HepG2 (cell line): ENCODE measurements around the gene RBM47. TPM values are rescaled to one million over a fixed set of nuclear protein-coding genes. Genes with fewer than 3 reads are reported as not detected.

Experiments
- ATAC-seq: fragments of 200-7000 bp; cut with Tn5 transposase; 3 replicates; pipeline ENCODE4 v1.9.1; 2020; ENCODE audit warnings: mild to moderate bottlenecking, moderate library complexity
- BruUV-seq: library from RNA; stranded (reverse); fragments of 400-500 nt; replicated peaks from 2 replicates; lab custom pipeline; 2021; lab: Mats Ljungman, UMichigan
- CTCF ChIA-PET: fragments of 300-600 bp; formaldehyde crosslinking; extraction: SDS; loops from one replicate; lab custom pipeline; 2021; ENCODE audit warnings: low total read pairs, inconsistent platforms, low intra/inter-chr PET ratio; lab: Yijun Ruan, JAX
- POLR2A ChIA-PET: fragments of 350-600 bp; sonication (Branson Sonifier 250); formaldehyde crosslinking; loops from one replicate; lab custom pipeline; 2020; ENCODE audit warnings: antibody characterized with exemption, inconsistent platforms; lab: Yijun Ruan, JAX
- DNase-seq: peaks from one replicate; pipeline ENCODE4 v3.0.0-alpha.2; 2015; ENCODE audit warnings: low spot score
- FAIRE-seq: peaks from 3 replicates; lab custom pipeline; 2011; peaks lifted over from hg19 to GRCh38; lab: Jason Lieb, UNC
- H2AFZ ChIP-seq: one replicate; pipeline ENCODE4 v1.6.1; 2011; ENCODE audit warnings: low read length, inconsistent platforms
- H3K27ac ChIP-seq: fragments of 300-600 bp; 3 replicates; pipeline ENCODE4 v1.8.0; 2011; ENCODE audit warnings: mixed run types, mild to moderate bottlenecking, mixed read lengths, low read length, inconsistent platforms; ENCODE audit not compliant: insufficient read depth; ENCODE audit errors: extremely low read length
- H3K27me3 ChIP-seq, 2 experiments: fragments of 200-600 bp in 1 of 2; 2 replicates in 1 of 2; 3 replicates in 1 of 2; pipeline versions ENCODE4 v1.6.0 to v1.8.0; 2011; ENCODE audit warnings: low read length in 2 of 2, mild to moderate bottlenecking in 2 of 2, moderate library complexity in 2 of 2, inconsistent platforms in 1 of 2; ENCODE audit not compliant: insufficient read depth in 2 of 2, control insufficient read depth in 1 of 2
- H3K36me3 ChIP-seq, 2 experiments: fragments of 200-600 bp in 1 of 2; replicated peaks in 1 of 2; 2 replicates in 1 of 2; 3 replicates in 1 of 2; pipeline versions ENCODE4 v1.5.1 to v1.8.0; 2011; ENCODE audit warnings: low read length in 2 of 2, inconsistent platforms in 1 of 2; ENCODE audit not compliant: insufficient read depth in 2 of 2, control insufficient read depth in 1 of 2
- H3K4me1 ChIP-seq: 2 replicates; pipeline ENCODE4 v1.5.1; 2012; ENCODE audit warnings: low read length, inconsistent platforms; ENCODE audit not compliant: insufficient read depth
- H3K4me2 ChIP-seq: 2 replicates; pipeline ENCODE4 v1.6.0; 2011; ENCODE audit warnings: low read depth, low read length, inconsistent platforms
- H3K4me3 ChIP-seq, 3 experiments: fragments of 200-600 bp in 1 of 3; sonication (generic), shearing (Covaris generic) in 1 of 3; replicated peaks in 1 of 3; 2 replicates each; pipeline ENCODE4 v1.5.1; 2011 to 2016; ENCODE audit warnings: low read length in 3 of 3, inconsistent platforms in 2 of 3, low read depth in 2 of 3, mild to moderate bottlenecking in 2 of 3, control low read depth in 1 of 3, mixed read lengths in 1 of 3; ENCODE audit not compliant: insufficient read depth in 1 of 3
- H3K79me2 ChIP-seq: one replicate; pipeline ENCODE4 v1.6.1; 2011; ENCODE audit warnings: low read length, inconsistent platforms; ENCODE audit not compliant: insufficient read depth
- H3K9ac ChIP-seq: 2 replicates; pipeline ENCODE4 v1.6.0; 2011; ENCODE audit warnings: mild to moderate bottlenecking, low read depth, low read length, inconsistent platforms; ENCODE audit not compliant: insufficient read depth
- H3K9me3 ChIP-seq: 2 replicates; pipeline ENCODE4 v1.5.1; 2012; ENCODE audit warnings: mild to moderate bottlenecking, low read length
- H4K20me1 ChIP-seq: 2 replicates; pipeline ENCODE4 v1.6.0; 2011; ENCODE audit warnings: inconsistent platforms, mild to moderate bottlenecking, low read length, moderate library complexity; ENCODE audit not compliant: insufficient read depth
- CREB1 ChIP-seq, 2 experiments: fragments of 450-650 bp in 1 of 2; IDR thresholded peaks; 2 replicates each; pipeline ENCODE4 v1.6.1; 2016 to 2017; ENCODE audit warnings: control low read depth in 1 of 2, mild to moderate bottlenecking in 1 of 2, missing compliant biosample characterization in 1 of 2, missing genetic modification characterization in 1 of 2
- SSRP1 ChIP-seq: IDR thresholded peaks from 2 replicates; pipeline ENCODE4 v1.6.1; 2016; ENCODE audit warnings: control low read depth
- ZFP82 ChIP-seq: sonication (generic); formaldehyde crosslinking; IDR thresholded peaks from 2 replicates; pipeline ENCODE4 v1.5.1; 2020; ENCODE audit warnings: mild to moderate bottlenecking, missing genetic modification reagents, borderline replicate concordance
- ZKSCAN1 ChIP-seq: fragments of 150-350 bp; IDR thresholded peaks from 2 replicates; pipeline ENCODE4 v1.6.1; 2014; ENCODE audit warnings: low read length
- whole genome bisulfite sequencing: methylation state at CpG from one replicate; pipeline ENCODE4 v1.1.6; 2017; ENCODE audit warnings: low lambda C conversion rate; 5-methylcytosine and 5-hydroxymethylcytosine counted together
- in situ Hi-C: cut with HindIII; loops from 2 replicates; pipeline ENCODE4 v1.10.0; 2017; ENCODE audit warnings: low pct_unique_long_range_greater_than_20kb; ENCODE audit not compliant: extremely low pct_ligation_motif_present
- intact Hi-C: fragments of 100-400 bp; cut with micrococcal nuclease; formaldehyde crosslinking; loops from one replicate; pipeline ENCODE4 v1.10.0; 2022; ENCODE audit not compliant: unreplicated experiment
- polyA plus RNA-seq, 8 experiments: library from polyadenylated mRNA; depleted of rRNA in 3 of 8; stranded (reverse) in 7 of 8; unstranded in 1 of 8; fragments of >200 nt; fragmentation: Illumina TruSeq in 4 of 8; extraction: Trizol in 4 of 8; gene quantifications; 2 replicates each; pipeline versions ENCODE4 v1.2.1 to v1.2.3, GENCODE V29; 2011 to 2016; ENCODE audit warnings: low read depth in 4 of 8, missing spikeins in 1 of 8, mixed read lengths in 1 of 8; ENCODE audit not compliant: insufficient read depth in 1 of 8
- total RNA-seq, 5 experiments: library from RNA; depleted of rRNA; stranded (reverse); fragments of >200 nt; fragmentation: Illumina TruSeq; extraction: Trizol; gene quantifications; 2 replicates each; pipeline ENCODE4 v1.2.3, GENCODE V29; 2016; ENCODE audit warnings: low read depth in 1 of 5
- TF ChIP-seq, protein P1 (sequence below): sonication (generic); formaldehyde crosslinking; IDR thresholded peaks from 2 replicates; pipeline ENCODE4 v1.5.1; 2020; ENCODE audit warnings: missing genetic modification reagents, mild to moderate bottlenecking, borderline replicate concordance

The RBM47 gene
- total and polyA plus RNA-seq, 2 of the 13 experiments (the other 11 are each of a cell fraction or from before 2014, with no cell fraction given) = 1.2 to 2.5 TPM

DNA sequence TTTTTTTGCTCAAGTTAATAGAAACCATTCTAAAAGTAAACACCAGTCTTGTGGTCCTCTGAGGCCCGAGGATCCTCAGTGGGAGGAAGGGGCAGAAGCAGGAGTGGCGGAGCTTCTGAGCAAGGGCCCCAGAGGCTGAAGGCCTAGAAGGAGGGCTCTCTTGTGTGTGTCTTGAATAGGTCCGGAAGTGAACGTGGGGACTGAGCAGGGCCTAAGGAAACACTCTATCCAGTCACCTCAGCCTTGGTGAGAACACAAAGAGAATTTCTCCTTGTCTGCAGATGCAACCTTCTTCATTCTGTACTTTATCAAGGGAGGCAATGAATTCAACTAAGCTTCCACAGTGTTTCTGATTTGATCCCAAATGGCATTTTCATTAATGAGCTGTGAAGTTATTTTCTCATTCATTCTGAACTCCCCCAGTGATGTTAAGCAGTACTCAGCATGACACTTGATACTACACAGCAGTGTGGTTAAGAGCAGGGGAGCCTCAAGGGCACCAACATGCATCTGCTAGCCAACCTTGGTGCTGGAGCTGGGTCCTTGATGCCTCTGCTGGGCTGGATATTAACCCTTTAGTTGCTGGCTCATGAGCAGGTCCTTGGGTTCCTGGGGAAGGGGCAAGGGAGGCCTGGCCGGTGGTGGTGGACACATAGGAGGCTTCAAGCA, 64.7 kb downstream of the RBM47 start (continued):
- TF ChIP-seq, protein P1, sequence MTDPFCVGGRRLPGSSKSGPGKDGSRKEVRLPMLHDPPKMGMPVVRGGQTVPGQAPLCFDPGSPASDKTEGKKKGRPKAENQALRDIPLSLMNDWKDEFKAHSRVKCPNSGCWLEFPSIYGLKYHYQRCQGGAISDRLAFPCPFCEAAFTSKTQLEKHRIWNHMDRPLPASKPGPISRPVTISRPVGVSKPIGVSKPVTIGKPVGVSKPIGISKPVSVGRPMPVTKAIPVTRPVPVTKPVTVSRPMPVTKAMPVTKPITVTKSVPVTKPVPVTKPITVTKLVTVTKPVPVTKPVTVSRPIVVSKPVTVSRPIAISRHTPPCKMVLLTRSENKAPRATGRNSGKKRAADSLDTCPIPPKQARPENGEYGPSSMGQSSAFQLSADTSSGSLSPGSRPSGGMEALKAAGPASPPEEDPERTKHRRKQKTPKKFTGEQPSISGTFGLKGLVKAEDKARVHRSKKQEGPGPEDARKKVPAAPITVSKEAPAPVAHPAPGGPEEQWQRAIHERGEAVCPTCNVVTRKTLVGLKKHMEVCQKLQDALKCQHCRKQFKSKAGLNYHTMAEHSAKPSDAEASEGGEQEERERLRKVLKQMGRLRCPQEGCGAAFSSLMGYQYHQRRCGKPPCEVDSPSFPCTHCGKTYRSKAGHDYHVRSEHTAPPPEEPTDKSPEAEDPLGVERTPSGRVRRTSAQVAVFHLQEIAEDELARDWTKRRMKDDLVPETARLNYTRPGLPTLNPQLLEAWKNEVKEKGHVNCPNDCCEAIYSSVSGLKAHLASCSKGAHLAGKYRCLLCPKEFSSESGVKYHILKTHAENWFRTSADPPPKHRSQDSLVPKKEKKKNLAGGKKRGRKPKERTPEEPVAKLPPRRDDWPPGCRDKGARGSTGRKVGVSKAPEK = no peak
- TF ChIP-seq ZFP82 = no peak
- TF ChIP-seq ZKSCAN1 = no peak

DNA sequence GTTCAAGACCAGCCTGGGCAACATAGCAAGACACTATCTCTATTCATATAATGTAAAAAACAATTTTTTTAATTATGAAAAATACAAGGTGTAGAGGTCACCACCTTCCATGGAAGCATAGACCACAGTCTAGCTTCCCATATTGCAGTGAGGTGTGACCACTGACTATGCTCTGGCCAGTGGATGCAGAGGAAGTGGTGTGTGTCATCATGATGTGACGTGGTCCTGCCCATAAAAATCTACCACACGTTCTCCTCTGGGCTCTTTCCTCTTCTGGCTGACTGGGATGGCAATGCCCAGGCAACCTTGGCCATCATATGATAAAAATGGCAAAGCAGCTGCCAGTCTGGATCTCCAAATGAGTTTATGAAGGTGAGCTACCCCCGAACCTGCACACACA, 65.7 kb downstream of the RBM47 start:
- in situ Hi-C loops (no loop called here), intact Hi-C loops (no loop called here)
- H3K27ac ChIP-seq = no peak overlapping the region
- no peak; the same call in 2 of the 3 replicates for ATAC-seq
- no peak overlapping the region for H2AFZ ChIP-seq
- ChIA-PET CTCF (no interaction called here), POLR2A (no interaction called here)
- BruUV-seq = no TSS peak
- H3K36me3 ChIP-seq = no peaks in the 10 kb centered on the region
- WGBS = 58% methylated on average over 2 of the region's 3 CpGs
- no peak for FAIRE-seq
- H3K4me2 ChIP-seq = no peak overlapping the region
- no peaks in the 10 kb centered on the region for H4K20me1 ChIP-seq
- no peak overlapping the region for H3K4me3 ChIP-seq
- no peaks in the 10 kb centered on the region for H3K79me2 ChIP-seq
- peaks cover 31% of the 10 kb centered on the region for H3K4me1 ChIP-seq
- no peaks in the 10 kb centered on the region for H3K9me3 ChIP-seq
- no peak for DNase-seq
- no peaks in the 10 kb centered on the region for H3K27me3 ChIP-seq
- H3K9ac ChIP-seq = no peak overlapping the region
- TF ChIP-seq CREB1 (IDR thresholded peaks at IDR 0.05) (peak; percentile 14; the same call in 1 of the 2 replicates), CREB1 (CRISPR knock-in tag; IDR thresholded peaks at IDR 0.05) (no peak), SSRP1 (CRISPR knock-in tag) (no peak)
- TF ChIP-seq, all 625 proteins: peak for 1
